DOHH2 (cell line): ENCODE measurements around the gene VWDE.

Source experiments
- EZH2phosphoT487 ChIP-seq: fragments of 200-600 bp; sonication (generic); IDR thresholded peaks from 2 replicates; pipeline ENCODE4 v1.6.1; 2017; ENCODE audit warnings: borderline replicate concordance, mild to moderate bottlenecking, antibody characterized with exemption, low read length, moderate library complexity, mixed read lengths
- TF ChIP-seq, protein P1 (sequence below): fragments of 200-600 bp; sonication (generic); IDR thresholded peaks from one replicate; pipeline ENCODE4 v1.5.1; 2014; ENCODE audit warnings: antibody characterized with exemption, mild to moderate bottlenecking, low read depth, low read length; ENCODE audit not compliant: poor library complexity, severe bottlenecking

DNA sequence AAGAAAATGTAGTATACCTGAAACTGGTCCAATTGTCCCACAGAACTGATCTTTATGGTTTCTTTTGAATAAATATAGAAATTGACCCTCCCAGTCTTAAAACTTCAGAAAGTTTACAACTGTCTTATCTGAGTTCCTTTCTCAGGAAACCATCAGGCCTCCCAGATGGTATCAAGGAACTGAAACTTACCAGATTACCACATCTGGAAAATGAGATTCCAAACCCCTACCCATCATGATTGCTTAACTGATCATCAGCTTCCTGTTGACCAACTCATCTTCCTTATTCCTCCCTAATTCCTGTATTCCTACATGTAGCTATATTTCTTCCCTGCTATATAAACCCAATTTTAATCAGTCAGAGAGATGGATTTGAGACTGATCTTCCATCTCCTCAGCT is 5.5 kb downstream of the VWDE start:
- TF ChIP-seq, protein P1, sequence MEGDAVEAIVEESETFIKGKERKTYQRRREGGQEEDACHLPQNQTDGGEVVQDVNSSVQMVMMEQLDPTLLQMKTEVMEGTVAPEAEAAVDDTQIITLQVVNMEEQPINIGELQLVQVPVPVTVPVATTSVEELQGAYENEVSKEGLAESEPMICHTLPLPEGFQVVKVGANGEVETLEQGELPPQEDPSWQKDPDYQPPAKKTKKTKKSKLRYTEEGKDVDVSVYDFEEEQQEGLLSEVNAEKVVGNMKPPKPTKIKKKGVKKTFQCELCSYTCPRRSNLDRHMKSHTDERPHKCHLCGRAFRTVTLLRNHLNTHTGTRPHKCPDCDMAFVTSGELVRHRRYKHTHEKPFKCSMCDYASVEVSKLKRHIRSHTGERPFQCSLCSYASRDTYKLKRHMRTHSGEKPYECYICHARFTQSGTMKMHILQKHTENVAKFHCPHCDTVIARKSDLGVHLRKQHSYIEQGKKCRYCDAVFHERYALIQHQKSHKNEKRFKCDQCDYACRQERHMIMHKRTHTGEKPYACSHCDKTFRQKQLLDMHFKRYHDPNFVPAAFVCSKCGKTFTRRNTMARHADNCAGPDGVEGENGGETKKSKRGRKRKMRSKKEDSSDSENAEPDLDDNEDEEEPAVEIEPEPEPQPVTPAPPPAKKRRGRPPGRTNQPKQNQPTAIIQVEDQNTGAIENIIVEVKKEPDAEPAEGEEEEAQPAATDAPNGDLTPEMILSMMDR = no peak
- TF ChIP-seq EZH2phosphoT487 = no peak
